Measurements from ENCODE around the gene ANO4.

- no peak for TF ChIP-seq CTCF (IDR thresholded peaks at IDR 0.05)
- TF ChIP-seq EZH2 (IDR thresholded peaks at IDR 0.05; ENCODE audit: borderline replicate concordance, insufficient read depth, low read depth, low read length, poor library complexity, severe bottlenecking): no peak
Observed at GRCh38 chr12:100745378-100746071, 49.1 kb upstream of the ANO4 start.

All from B cell (primary cell).